K562 (cell line): ENCODE measurements around the gene PRELID1. TPM values are rescaled to one million over a fixed set of nuclear protein-coding genes. Genes with fewer than 3 reads are reported as not detected.

ENCODE experiments used
- ATAC-seq: fragments of 200-7000 bp; cut with Tn5 transposase; 3 replicates; pipeline ENCODE4 v1.9.1; 2020; ENCODE audit warnings: moderate library complexity
- BruUV-seq: library from RNA; stranded (reverse); fragments of 400-500 nt; replicated peaks from 2 replicates; lab custom pipeline; 2021; lab: Mats Ljungman, UMichigan
- CTCF ChIA-PET: fragments of 300-600 bp; formaldehyde crosslinking; extraction: SDS; loops from one replicate; lab custom pipeline; 2021; ENCODE audit warnings: low intra/inter-chr PET ratio; lab: Yijun Ruan, JAX
- POLR2A ChIA-PET: fragments of 300-600, 350-650 bp; sonication (Branson Sonifier 250); formaldehyde crosslinking; extraction: SDS; loops from one replicate; lab custom pipeline; 2021; ENCODE audit warnings: antibody characterized with exemption, inconsistent platforms; lab: Yijun Ruan, JAX
- DNase-seq, 4 experiments: peaks; one replicate each; pipeline versions ENCODE4 v3.0.0 to v3.0.0-alpha.2; 2011 to 2018; ENCODE audit warnings: low spot score in 3 of 4, mixed read lengths in 3 of 4; ENCODE audit errors: extremely low read depth in 1 of 4
- FAIRE-seq: peaks from 2 replicates; lab custom pipeline; 2011; peaks lifted over from hg19 to GRCh38; lab: Jason Lieb, UNC
- H2AFZ ChIP-seq: 2 replicates; pipeline ENCODE4 v1.6.0; 2011; ENCODE audit warnings: low read depth, low read length, control low read depth, inconsistent platforms
- H3K27ac ChIP-seq: fragments of 200-600 bp; 3 replicates; pipeline ENCODE4 v1.8.0; 2011; ENCODE audit warnings: low read depth, mild to moderate bottlenecking, control low read depth, inconsistent platforms, low read length, moderate library complexity, mixed read lengths; ENCODE audit errors: extremely low read depth
- H3K27me3 ChIP-seq, 2 experiments: fragments of 300-600 bp in 1 of 2; 2 replicates in 1 of 2; 3 replicates in 1 of 2; pipeline versions ENCODE4 v1.6.0 to v1.8.0; 2011; ENCODE audit warnings: inconsistent platforms in 2 of 2, low read length in 2 of 2, mild to moderate bottlenecking in 1 of 2, mixed read lengths in 1 of 2, moderate library complexity in 1 of 2; ENCODE audit not compliant: control insufficient read depth in 2 of 2, insufficient read depth in 2 of 2
- H3K36me3 ChIP-seq: fragments of 300-600 bp; 3 replicates; pipeline ENCODE4 v1.8.0; 2011; ENCODE audit warnings: mild to moderate bottlenecking, low read length, inconsistent platforms; ENCODE audit not compliant: control insufficient read depth, insufficient read depth
- H3K4me1 ChIP-seq, 2 experiments: fragments of 200-600 bp in 1 of 2; replicated peaks in 1 of 2; 2 replicates in 1 of 2; 3 replicates in 1 of 2; pipeline versions ENCODE4 v1.5.1 to v1.8.0; 2011; ENCODE audit warnings: inconsistent platforms in 2 of 2, low read length in 2 of 2, mild to moderate bottlenecking in 1 of 2, mixed read lengths in 1 of 2, moderate library complexity in 1 of 2; ENCODE audit not compliant: control insufficient read depth in 2 of 2, insufficient read depth in 2 of 2
- H3K4me2 ChIP-seq: 2 replicates; pipeline ENCODE4 v1.6.1; 2011; ENCODE audit warnings: low read length, control low read depth, inconsistent platforms, mixed read lengths; ENCODE audit not compliant: insufficient read depth
- H3K4me3 ChIP-seq: fragments of 200-600 bp; sonication (generic), shearing (Covaris generic); 2 replicates; pipeline ENCODE4 v1.5.1; 2016; ENCODE audit warnings: control low read depth, inconsistent platforms
- H3K79me2 ChIP-seq: fragments of 200-600 bp; 3 replicates; pipeline ENCODE4 v1.8.0; 2011; ENCODE audit warnings: low read length, inconsistent platforms; ENCODE audit not compliant: control insufficient read depth, insufficient read depth
- H3K9ac ChIP-seq, 2 experiments: 2 replicates each; pipeline versions ENCODE4 v1.6.0 to v1.6.1; 2011; ENCODE audit warnings: low read depth in 2 of 2, low read length in 2 of 2, control low read depth in 1 of 2, inconsistent platforms in 1 of 2, mild to moderate bottlenecking in 1 of 2, mixed read lengths in 1 of 2; ENCODE audit not compliant: insufficient read depth in 1 of 2
- H3K9me1 ChIP-seq: one replicate; pipeline ENCODE4 v1.6.0; 2011; ENCODE audit warnings: inconsistent platforms, mild to moderate bottlenecking, low read length, moderate library complexity; ENCODE audit not compliant: control insufficient read depth, insufficient read depth
- H3K9me3 ChIP-seq: replicated peaks from 2 replicates; pipeline ENCODE4 v1.5.1; 2011; ENCODE audit warnings: low read depth, low read length, inconsistent platforms; ENCODE audit not compliant: control insufficient read depth, insufficient read depth
- H4K20me1 ChIP-seq: replicated peaks from 2 replicates; pipeline ENCODE4 v1.6.1; 2011; ENCODE audit warnings: low read length, inconsistent platforms, mixed read lengths; ENCODE audit not compliant: control insufficient read depth, insufficient read depth
- CSDE1 ChIP-seq, 2 experiments: fragments of 450-650 bp; IDR thresholded peaks; 2 replicates each; pipeline ENCODE4 v1.6.1; 2016; ENCODE audit warnings: mild to moderate bottlenecking in 1 of 2
- HINFP ChIP-seq: fragments of 450-650 bp; conservative IDR thresholded peaks from 2 replicates; pipeline ENCODE4 v1.6.1; 2016; ENCODE audit warnings: missing genetic modification characterization, low read depth, mild to moderate bottlenecking, control low read depth, missing compliant biosample characterization
- OTX1 ChIP-seq: fragments of 450-650 bp; formaldehyde crosslinking; IDR thresholded peaks from 2 replicates; pipeline ENCODE4 v1.4.0; 2022; ENCODE audit warnings: mild to moderate bottlenecking
- TBL1XR1 ChIP-seq, 2 experiments: IDR thresholded peaks; 2 replicates each; pipeline ENCODE4 v1.6.1; 2012; ENCODE audit warnings: improper control_type of control experiment in 2 of 2, low read length in 2 of 2, mild to moderate bottlenecking in 1 of 2
- TRIM28 ChIP-seq: fragments of 450-650 bp; IDR thresholded peaks from 2 replicates; pipeline ENCODE4 v1.6.1; 2017
- UBTF ChIP-seq, 2 experiments: IDR thresholded peaks; 2 replicates each; pipeline ENCODE4 v1.6.1; 2012; ENCODE audit warnings: improper control_type of control experiment in 2 of 2, low read depth in 2 of 2, low read length in 2 of 2, borderline replicate concordance in 1 of 2
- WGBS: fragments of 100-300 bp; shearing (Covaris generic); methylation state at CpG from one replicate; pipeline ENCODE4 v1.1.6; 2016; ENCODE audit warnings: low coverage, mixed read lengths; ENCODE audit not compliant: insufficient coverage; ENCODE audit errors: missing lambda C conversion rate; 5-methylcytosine and 5-hydroxymethylcytosine counted together
- in situ Hi-C: fragments of 300-500 bp; cut with MboI; formaldehyde crosslinking; loops from 4 replicates; pipeline ENCODE4 v1.15.0; 2018; ENCODE audit warnings: inconsistent platforms, mixed read lengths
- intact Hi-C: fragments of 100-400 bp; cut with micrococcal nuclease; formaldehyde crosslinking; loops from 2 replicates; pipeline ENCODE4 v1.14.2; 2022
- polyA plus RNA-seq, 8 experiments: library from polyadenylated mRNA; depleted of rRNA in 4 of 8; stranded (reverse) in 5 of 8; unstranded in 3 of 8; fragments of >200 nt; fragmentation: Nextera tagmentation in 2 of 8; fragmentation: Illumina TruSeq in 1 of 8; extraction: Ambion mirVana in 2 of 8; extraction: Trizol in 1 of 8; gene quantifications; 2 replicates each; pipeline versions ENCODE4 v1.2.1 to v1.2.3, GENCODE V29; 2011 to 2014; ENCODE audit warnings: inconsistent platforms in 1 of 8, missing spikeins in 1 of 8
- total RNA-seq, 7 experiments: library from RNA; depleted of rRNA in 6 of 7; stranded (reverse); fragments of >200 nt in 6 of 7; fragmentation: Illumina TruSeq in 2 of 7; extraction: Trizol in 2 of 7; gene quantifications; 2 replicates each; pipeline versions ENCODE4 v1.2.1 to v1.2.3, GENCODE V29; 2011 to 2021; ENCODE audit warnings: low replicate concordance in 1 of 7

Gene PRELID1
- total and polyA plus RNA-seq, 9 of the 15 experiments (the other 6 are each of a cell fraction or from before 2014, with no cell fraction given): 40.1 to 484 (median 340) TPM

- intact Hi-C loops: no loop called here
- H4K20me1 ChIP-seq: no peaks in the 10 kb centered on the region
- no peak overlapping the region for H3K27ac ChIP-seq
- FAIRE-seq (no peak), ATAC-seq (no peak), DNase-seq (no peak)
- no peaks in the 10 kb centered on the region for H3K79me2 ChIP-seq
- H3K27me3 ChIP-seq: no peaks in the 10 kb centered on the region
- H3K4me2 ChIP-seq: no peak overlapping the region
- WGBS: 72% methylated on average over 2 of the region's 2 CpGs
- in situ Hi-C loops: no loop called here
- no peak overlapping the region for H3K9ac ChIP-seq
- no peak for TF ChIP-seq TBL1XR1 (IDR thresholded peaks at IDR 0.05; ENCODE audit: low read length in 2 of 2)
- TF ChIP-seq OTX1 (CRISPR knock-in tag): no peak
- TF ChIP-seq CSDE1 (IDR thresholded peaks at IDR 0.05): no peak
- no peak for TF ChIP-seq UBTF (IDR thresholded peaks at IDR 0.05; ENCODE audit: borderline replicate concordance in 1 of 2, low read depth in 2 of 2, low read length in 2 of 2)
- no peak for TF ChIP-seq TRIM28
- no peak for TF ChIP-seq HINFP (tag)
- H2AFZ ChIP-seq: no peak overlapping the region
- H3K9me3 ChIP-seq: no peaks in the 10 kb centered on the region
- no peaks in the 10 kb centered on the region for H3K9me1 ChIP-seq
- no peak overlapping the region for H3K4me3 ChIP-seq
- peaks cover 78% of the 10 kb centered on the region for H3K36me3 ChIP-seq
- CTCF ChIA-PET: no interaction called here
- no peaks in the 10 kb centered on the region for H3K4me1 ChIP-seq
- POLR2A ChIA-PET: interaction anchor here (1.4 kb wide), 1 partner anchor 8 kb away, joined by 6 read pairs; no protein-coding TSS in a partner anchor
- no TSS peak for BruUV-seq
Observed at GRCh38 chr5:177288191-177288590, 15.4 kb upstream of the PRELID1 start.
